ENCODE data around the gene FNDC5.

Gene FNDC5

DNA sequence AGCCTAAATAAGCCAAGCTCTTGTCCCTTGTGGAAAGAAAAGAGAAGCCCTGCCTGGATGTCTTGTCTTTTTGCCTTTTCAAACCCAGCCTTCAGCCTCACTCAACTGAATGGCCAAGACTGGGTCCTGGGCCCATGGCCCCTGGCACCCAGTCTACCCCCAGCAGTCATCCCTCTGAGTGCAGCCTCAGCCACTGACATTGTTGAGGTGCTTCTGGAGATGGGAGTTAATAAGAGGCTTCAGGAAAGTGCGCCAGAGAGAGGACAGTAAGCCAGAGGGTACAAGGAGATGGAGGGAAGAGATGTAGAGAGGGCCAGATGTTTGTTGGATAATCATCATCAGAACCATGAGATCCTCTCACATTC lies 6.8 kb downstream of the FNDC5 start:
- DNase-seq: no peak

DNA sequence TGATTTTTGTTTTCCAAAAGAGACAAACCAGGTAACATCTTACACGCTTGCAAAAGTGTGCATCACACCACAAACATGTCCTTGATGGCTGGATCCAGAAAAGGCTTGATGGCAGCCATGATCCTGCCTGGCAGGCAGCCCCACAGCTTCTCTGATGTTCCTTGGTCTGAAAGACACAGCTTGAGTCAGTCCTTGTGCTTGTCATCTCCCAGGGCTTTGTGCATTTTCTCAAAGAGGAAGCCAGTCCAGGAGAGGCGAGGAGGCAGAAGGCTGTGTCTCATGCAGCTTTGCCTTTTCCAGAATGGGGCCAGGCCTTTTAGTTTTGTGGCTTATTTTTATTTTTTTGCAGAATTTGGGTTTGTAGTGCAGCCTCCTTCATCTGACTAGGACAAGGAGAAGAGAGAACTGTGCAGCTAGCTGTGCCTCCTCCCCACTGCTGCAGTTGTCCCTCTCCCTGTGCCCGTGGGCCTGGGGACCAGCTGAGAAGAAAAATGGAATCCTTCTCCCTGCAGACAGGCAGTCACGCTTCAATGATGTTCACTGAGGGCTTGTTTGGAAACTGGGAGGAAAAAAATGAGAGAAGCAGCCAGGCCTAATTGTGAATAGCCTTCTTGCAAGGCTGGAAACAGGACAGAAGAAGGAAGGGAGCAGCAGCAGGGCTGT lies 7.4 kb downstream of the FNDC5 start:
- no peak for DNase-seq

DNA sequence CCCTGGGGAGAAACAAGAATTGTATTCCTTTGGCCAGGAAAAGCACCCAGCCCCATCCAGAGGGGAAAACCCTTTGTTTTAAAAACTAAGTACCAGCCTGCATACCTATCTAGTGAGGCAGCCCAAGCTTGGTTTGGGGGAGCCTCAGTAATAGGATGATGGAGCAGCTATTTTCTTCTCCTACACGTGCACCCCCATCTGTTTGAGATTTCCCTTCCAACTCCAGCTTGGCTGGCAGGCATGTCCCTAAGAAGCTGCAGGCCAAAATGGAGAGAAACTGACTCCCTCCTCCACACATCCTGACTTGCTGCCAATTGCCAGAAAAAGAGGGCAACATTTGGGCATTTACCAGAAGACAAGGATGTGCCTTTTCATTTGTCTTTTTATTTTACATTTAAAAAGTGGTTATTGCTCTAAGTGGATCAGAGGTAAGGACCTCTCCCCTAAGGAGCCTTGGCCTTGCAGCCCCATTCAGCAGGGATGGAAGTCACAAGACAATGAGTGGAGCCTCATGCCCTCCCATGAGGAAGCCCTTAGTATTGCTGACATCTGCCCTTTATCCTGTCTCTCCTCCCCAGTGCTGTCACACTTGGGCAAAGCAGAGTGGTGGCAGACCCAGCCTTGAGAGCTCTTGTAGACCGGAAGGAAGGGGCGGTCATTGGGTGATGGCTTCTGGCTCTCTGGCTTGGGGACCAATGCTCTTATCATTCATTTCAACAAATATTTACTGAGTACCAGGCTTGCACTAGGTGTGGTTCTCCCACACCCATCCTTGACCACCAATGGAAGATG lies 8.6 kb downstream of the FNDC5 start:
- no peak for DNase-seq

DNA sequence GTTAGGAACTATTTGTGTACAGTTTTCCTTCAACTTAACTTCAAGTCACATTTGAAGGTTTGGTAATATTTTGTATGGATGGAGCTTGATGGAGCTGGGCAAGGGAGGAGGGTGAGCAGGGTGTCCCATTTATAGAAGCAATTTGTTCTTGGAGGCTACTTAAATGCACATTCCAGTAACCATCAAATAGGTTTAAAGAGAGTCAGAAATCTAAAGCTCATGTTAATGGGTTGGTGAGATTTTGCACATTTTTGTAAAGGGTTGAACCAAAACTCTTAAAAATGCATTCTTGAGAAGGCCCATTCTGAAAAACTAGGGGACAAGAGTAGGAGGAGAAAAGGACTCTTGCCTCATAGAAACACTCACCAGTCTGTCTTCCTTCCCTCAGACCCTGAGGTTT lies 10.1 kb downstream of the FNDC5 start:
- DNase-seq: no peak

DNA sequence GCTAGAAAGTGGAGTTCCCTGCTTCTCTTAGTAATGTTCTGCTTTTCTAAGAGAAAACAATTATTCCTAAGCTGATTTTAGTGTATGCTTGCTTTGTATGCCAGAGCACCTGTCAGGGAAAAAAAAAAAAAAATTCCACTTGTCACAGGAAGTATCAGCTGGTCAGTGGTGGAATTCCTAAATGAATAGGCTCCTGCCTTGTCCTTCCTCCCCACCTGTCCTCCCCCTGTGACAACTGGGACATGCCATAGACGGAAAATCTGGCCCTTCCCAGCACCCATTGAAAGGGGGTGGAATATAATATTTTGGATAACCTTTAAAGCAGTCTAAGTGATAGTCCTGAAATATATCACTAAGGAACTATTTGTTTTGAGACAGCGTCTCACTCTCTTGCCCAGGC lies 10.8 kb downstream of the FNDC5 start:
- DNase-seq: no peak

DNA sequence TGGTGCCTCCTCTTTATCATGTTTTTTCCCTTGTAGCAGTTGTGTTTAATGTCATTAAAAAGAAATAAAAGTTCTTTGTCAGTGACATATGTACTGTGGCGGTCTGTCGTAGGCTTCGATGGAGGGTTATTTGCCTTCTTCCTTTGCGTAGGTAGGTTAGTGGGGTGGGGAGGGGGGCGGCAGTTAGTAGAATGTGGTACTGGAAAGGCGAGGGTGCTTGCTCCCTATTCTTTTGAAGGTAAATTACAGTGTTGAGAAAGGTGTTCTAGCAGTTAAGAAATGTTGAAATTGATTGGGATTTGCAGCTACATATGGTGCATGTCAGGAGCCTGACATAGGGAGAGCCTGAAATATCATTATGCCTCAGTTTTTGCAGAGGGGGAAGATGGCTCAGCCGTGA lies 11.9 kb downstream of the FNDC5 start:
- no peak for DNase-seq

DNA sequence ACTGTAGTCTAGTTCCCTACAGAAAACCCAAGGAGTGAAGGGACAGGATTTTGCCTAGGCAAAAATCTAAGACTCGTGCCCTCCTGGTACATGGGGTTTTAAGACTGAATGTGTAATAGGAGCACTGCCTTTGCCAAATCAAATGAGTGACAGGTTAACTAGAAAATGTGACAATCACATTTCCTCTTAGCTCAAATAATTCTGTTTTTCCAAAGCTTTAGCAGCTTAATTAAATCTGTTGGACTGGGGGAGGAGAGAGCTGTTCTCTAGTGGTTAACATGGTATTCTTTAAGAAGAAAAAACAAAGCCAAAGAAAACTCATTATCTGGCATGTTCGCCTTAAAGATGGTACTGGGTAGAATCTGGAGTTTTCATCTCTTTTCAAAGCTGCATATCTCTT lies 12.6 kb downstream of the FNDC5 start:
- no peak for DNase-seq

DNA sequence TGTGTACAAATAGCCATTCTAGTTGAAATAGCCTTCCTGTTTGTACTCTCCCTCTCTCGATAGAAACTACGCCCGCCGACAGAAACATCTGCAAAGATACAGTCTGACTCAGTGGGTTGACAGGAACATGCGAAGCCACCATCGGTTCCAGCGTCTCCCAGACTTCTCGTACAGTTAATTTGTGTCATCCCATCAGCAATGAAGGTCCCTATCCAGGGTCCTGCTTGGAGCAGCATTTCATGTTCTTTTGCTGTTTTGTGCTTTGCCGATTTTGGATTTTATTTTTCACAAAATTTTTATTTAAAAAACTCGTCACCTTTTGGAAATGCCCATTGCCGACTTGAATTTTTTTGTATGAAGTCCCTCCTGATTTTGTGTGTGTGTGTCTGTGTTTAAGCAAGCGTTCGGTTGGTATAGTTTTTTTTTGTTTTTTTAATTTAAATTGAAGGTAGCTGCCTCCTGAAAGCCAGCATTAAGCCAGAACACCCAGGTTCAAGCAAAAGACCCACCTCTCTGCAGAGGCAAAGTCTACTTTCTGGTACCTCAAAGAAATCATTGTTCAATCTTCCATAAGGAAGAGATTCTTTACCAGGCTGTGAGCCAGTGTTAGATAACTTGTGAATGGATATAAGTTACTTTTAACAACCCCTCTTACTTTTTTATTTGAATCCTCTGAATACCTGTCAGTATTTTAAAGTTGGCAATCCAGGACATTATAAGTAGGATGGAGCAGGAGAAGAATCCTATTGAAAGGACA lies 14.7 kb downstream of the FNDC5 start:
- no peak for DNase-seq

DNA sequence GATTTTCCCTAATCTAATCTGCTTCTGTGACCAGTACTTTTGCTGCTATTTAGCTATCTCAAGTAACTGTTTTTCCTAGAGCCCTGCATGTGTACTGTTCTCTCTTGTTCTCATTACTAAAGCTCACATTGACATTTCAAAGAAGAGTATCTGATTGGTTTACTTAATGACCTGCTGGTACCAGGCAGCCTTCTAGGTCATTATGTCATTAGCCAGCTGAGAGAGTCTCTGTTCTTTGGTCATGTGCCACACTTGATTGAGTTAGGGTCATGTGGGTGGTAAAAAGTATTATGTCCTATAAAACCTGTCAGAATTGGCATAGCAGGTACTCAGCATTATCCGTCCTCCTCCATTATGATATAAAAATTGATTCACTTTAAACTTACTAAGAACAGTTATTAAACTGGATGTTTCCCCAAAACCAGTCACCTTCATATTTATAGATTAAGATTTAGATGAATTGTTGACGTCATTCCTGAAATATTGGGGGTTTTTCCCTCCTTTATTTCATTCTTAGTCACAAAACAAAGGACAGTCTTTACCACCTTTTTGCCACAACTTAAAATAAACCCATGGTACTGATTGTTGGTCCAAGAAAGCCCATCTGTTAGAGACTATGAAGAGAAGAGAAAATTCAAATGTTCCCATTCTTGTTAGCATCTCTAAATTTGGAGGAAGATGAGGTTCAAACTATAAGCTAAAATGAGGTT lies 22.2 kb downstream of the FNDC5 start:
- no peak for DNase-seq

DNA sequence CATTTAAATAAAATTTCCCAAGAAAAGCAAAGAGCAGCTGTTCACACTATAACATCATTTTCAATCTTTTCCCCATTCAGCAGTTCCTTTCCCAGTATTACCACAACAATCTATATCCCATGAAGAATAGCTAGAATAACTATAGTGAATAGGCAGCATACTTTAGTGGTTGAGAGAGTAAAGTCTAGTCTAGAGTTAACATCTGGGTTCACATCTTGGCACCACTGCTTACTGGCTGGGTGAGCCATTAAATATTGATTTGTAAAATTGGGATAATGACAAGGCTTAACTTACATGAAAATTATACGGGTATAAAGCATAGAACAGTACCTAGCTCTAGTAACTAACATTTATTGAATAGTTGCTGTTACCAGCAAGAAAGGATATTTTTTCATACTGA lies 38.8 kb downstream of the FNDC5 start:
- DNase-seq: no peak

DNA sequence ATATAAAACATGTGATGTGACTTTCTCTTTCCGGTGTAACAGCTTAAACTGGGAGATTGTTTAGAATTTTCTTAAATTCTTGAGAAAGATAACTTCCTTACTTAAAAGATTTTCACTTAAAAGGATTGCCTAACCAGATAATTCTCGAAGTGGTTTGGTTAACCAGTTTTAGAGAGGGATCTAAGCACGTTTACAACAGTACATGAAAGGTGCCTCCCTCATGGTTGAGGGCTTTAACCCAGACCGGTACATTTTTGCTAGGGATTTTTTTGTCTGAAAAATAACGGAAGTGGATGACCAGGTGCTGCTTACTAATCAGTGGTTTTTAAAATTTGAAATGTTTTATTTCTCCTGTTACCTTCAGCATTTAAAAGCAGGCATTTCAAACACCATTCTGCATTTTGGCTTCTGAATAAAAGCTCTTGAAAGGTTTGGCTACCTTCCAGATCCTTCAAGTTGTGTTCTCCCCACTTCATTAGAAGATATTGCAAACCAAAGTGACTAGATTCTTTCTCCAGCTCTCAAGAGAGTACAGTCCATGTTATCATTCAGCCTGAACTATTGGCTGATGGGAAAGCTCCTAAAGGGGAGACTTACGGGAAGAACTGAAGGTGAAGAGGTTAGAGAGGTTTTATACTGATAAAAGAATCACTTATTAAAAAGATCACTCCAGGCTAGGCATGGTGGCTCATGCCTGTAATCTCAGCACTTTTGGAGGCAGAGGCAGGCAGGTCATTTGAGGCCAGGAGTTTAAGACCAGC lies 40.4 kb downstream of the FNDC5 start:
- DNase-seq: peak; percentile 67

DNA sequence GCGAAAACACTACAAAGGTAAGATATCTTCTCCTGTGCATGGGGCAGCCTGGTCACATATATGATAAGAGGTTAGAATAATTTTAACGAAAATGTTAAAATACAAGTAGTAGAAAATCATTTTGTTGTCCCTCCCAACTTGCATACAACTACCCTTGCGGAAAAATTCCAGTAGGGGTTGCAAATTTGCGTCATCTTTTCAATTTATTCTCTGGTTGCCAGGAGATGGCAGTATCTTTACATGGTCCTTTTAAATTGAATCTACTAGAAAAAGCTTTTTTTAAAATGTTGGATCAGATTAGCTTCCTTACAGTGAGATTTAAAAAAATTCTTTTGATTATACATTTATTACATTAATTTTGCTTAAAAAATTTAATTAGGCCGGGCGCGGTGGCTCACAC lies 42.4 kb downstream of the FNDC5 start:
- no peak for DNase-seq

DNA sequence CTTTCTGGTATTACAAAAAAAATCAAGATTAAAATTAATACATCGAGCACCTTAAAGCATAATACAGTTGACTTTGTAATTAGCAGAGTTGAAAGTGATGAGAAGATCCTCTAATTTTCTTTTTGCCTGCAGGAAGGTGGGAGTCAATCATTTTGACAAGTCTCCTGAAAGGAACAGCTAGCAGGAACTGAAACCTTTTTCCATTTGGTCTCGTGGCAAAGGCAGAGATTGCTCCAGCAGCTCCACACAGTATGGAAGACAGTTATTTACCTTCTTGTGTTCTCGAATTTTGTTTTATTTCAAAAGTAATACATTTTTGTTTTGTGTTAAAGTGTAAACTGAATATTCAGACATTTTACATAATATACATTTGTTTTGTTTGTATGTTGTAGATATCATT lies 45.5 kb downstream of the FNDC5 start:
- DNase-seq: no peak

DNA sequence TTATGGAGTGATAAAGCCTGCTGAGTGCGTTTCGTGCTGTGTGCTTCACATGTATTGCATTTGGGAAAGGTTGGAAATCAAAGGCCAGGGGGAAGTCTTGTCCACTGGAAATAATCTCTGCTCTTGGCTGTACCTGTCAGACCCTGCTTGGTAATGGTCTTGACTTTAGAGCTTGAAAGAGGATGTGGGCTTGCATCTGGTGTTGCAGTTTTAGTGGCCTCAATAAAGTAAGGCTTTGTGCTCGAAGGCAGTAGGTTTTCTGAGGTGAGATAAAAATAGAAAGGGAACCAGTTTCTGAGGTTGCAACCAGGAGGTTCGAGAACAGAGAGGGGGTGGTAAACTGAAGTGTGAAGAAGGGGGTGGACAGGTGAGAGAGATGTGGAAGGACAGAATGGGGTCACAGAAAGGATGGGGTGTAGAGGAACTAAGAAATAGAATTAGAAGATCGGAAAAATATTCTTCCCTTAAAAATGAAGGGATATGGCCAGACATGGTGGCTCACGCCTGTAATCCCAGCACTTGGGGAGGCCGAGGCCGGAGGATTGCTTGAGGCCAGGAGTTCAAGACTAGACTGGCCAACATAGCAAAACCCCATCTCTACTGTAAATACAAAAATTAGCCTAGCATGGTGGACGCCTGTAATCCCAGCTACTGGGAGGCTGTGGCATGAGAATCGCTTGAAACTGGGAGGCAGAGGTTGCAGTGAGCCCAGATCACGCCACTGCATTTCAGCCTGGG lies 51.7 kb downstream of the FNDC5 start:
- DNase-seq: no peak

DNA sequence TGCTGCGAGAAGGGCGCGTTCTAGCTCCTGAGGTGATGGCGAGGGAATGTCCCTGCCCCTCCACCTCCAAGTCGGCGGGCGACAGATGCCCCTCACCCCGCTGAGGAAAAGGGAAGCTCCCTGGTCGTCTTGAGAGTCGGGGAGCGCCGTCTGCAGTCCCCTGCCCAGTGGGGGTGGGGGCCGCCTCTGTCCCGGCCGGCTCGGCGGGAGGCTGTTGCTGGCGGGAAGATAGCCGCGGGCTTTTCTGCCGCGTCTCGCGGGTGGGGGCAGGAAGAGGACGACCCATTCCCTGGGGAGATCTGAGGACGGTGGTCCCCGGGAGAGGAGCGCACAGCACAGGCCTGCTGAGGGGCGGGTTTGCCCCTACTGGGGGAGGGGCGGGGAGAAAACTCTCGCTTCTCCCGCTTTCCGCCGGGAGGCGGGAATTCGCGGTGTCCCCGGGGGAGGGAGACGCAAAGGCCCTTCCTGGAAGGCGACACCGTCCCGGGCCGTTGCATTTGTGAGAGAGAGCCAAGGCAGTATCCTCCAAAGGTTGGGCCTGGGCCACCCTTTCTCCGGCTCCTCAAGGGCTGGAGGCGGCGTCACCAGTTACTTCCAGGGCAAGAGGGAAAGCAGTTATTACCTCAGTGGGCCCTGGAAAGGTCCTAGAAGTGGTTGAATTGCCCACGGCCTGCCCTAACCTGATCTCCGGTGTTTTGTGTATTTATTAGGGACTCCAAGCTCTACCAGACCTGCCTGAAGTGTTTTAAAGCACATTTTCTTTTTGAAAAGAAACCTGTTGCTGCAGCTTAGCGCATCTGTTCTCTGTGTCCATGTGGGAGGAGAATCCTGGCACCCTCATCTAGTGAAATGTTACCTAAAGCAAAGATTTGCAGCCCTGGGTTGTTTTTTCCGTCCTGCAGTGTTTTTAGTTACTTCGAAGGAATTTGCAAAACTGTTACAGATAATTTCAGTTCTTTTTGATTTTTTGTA lies 52.6 kb downstream of the FNDC5 start:
- no peak for DNase-seq

DNA sequence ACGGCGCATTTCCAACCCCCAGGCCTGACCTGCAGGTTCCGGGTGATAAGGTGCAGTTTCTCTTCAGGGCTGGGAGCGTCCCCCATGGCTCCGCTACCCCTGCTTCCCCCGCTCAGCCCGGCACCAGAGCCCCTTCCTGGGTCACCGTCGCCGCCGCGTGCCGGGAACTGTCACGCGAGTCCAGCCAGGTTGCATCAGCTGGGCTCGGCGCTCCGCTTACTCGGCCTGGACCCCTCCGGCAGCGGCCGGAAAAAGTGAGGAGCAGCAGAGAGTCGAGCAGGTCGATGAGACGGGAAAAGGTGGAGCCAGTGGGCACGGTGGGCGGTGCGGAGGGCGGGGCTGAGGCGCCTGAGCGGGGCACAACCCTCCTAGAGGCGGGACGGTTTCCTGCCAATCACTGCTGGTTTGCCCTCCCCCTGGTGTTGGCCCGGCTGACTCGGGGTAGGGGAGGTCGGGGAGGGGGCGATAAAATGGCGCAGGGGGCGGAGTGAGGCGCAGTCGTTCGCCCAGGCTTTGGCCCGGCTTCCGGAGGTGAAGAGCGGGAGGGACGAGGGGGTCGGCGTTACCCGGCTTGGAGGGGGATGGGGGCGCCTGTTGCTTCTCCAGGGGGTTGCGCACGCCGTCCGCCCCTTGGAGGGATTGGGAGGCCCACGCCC lies 53.4 kb downstream of the FNDC5 start, which contains the start of the genes S100PBP and YARS1:
Gene S100PBP, plus strand, starts transcription at position 495 of the 656 bp plus-strand sequence. CDS start 8,447 bp downstream, outside the sequence.
Gene YARS1, minus strand, starts transcription at position 200 of the 656 bp plus-strand sequence. Its CDS starts 114 bp downstream, at position 86.
- peak; percentile 90 for DNase-seq

DNA sequence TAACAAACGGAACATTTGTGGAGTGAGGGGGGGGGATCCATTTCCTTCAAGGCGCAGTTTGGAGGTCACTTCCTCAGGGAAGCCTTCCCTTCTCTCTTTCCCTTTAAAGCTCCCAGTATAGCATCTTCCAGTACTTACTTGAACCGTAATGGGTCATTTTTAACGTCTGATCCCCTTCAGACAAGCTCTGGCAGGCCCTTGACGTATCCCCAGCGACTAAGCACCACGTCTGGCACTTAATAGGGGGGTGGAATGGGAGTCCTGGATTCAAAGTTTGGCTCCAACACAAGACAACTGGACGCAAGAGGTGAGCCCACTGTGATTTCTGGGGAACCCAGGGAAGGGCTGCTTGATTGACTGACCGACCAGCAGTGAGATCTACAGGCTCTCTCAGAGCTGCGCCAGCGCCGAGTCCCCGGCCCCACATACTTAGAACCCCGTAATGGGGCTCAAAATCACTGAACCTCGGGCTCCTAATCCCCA lies 54.0 kb downstream of the FNDC5 start:
- no peak for DNase-seq

DNA sequence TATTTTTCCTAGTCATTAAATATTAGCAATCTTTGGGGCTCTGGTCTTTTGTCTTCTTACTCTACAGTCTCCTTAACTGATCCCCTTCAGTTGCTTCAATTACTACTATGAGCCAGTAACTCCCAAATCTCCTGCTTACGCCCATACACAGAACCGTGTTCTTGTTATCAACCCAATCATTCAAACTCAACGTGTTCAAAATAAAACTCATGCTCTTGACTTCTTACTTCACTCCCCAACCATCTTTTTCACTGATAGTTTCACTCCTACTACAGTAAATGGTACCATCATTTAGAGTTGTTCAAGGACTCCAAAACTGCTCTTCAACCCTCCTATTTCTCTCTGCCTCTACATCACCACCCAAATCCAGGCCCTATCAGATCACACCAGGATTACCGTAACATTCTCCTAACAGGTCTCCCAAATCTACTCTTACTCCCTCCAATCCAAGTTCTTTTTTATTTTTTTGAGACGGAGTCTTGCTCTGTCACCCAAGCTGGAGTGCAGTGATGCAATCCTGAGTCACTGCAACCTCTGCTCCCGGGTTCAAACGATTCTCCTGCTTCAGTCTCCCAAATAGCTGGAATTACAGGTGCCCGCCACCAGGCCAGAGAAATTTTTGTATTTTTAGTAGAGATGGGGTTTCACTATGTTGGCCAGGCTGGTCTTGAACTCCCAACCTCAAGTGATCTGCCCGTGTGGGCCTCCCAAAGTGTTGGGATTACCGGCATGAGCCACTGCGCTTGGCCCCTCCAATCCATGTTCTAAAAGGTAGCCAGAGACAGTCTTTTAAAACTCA lies 56.6 kb downstream of the FNDC5 start:
- DNase-seq: no peak

Data from NCI-H187 treated with DMSO at 0.1 percent for 48 hours (cell line).